Neural cell (in vitro differentiated cells): Measurements from ENCODE around the gene ZNF428.
"Not testable (repeated sequence)": the region's sequence is repeated elsewhere in the genome, so short reads cannot be mapped to it uniquely, and the experiment has no call there.

Experiments
- SMC3 ChIP-seq: fragments of 450-650 bp; conservative IDR thresholded peaks from 2 replicates; pipeline ENCODE4 v1.6.1; 2014; ENCODE audit warnings: antibody characterized with exemption, mild to moderate bottlenecking, moderate library complexity; ENCODE audit not compliant: poor library complexity
- TF ChIP-seq, protein P1 (sequence below): fragments of 450-650 bp; IDR thresholded peaks from 2 replicates; pipeline ENCODE4 v1.5.1; 2014; ENCODE audit warnings: antibody characterized with exemption, mild to moderate bottlenecking, moderate library complexity; ENCODE audit not compliant: poor library complexity, severe bottlenecking

DNA sequence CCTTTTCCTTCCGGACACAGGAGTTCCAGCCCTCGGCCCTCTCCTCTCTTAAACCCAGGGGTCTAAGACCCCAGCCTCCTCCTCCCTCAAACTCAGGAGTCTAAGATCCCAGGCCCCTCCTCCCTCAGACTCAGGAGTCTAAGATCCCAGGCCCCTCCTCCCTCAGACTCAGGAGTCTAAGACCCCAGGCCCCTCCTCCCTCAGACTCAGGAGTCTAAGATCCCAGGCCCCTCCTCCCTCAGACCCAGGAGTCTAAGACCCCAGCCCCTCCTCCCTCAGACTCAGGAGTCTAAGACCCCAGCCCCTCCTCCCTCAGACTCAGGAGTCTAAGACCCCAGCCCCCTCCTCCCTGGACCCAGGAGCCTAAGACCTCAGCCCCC lies 16.1 kb upstream of the ZNF428 start:
- TF ChIP-seq, protein P1, sequence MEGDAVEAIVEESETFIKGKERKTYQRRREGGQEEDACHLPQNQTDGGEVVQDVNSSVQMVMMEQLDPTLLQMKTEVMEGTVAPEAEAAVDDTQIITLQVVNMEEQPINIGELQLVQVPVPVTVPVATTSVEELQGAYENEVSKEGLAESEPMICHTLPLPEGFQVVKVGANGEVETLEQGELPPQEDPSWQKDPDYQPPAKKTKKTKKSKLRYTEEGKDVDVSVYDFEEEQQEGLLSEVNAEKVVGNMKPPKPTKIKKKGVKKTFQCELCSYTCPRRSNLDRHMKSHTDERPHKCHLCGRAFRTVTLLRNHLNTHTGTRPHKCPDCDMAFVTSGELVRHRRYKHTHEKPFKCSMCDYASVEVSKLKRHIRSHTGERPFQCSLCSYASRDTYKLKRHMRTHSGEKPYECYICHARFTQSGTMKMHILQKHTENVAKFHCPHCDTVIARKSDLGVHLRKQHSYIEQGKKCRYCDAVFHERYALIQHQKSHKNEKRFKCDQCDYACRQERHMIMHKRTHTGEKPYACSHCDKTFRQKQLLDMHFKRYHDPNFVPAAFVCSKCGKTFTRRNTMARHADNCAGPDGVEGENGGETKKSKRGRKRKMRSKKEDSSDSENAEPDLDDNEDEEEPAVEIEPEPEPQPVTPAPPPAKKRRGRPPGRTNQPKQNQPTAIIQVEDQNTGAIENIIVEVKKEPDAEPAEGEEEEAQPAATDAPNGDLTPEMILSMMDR: not testable (repeated sequence)
- not testable (repeated sequence) for TF ChIP-seq SMC3
